ENCODE results near the gene COL11A1.

Gene COL11A1

GRCh38 chr1:102897557-102897956 lies 210.8 kb downstream of the COL11A1 start:
- no peak for DNase-seq (ENCODE audit: low spot score)

GRCh38 chr1:102896771-102897170 lies 211.6 kb downstream of the COL11A1 start:
- no peak for DNase-seq (ENCODE audit: low spot score)

- no peak for DNase-seq (ENCODE audit: low spot score)
Observed at GRCh38 chr1:102896286-102896685, 212.0 kb downstream of the COL11A1 start.

GRCh38 chr1:102891868-102892625 lies 216.3 kb downstream of the COL11A1 start:
- no peak for DNase-seq (ENCODE audit: low spot score)

- DNase-seq (ENCODE audit: low spot score): no peak
Observed at GRCh38 chr1:102886638-102887037, 221.7 kb downstream of the COL11A1 start.

- DNase-seq (ENCODE audit: low spot score): no peak
Observed at GRCh38 chr1:102884238-102884637, 224.1 kb downstream of the COL11A1 start.

GRCh38 chr1:102879439-102879993 lies 228.8 kb downstream of the COL11A1 start:
- DNase-seq (ENCODE audit: low spot score): no peak

- DNase-seq (ENCODE audit: low spot score): no peak
Observed at GRCh38 chr1:102875756-102876155, 232.6 kb downstream of the COL11A1 start.

GRCh38 chr1:102872526-102872925 lies 235.8 kb downstream of the COL11A1 start:
- DNase-seq (ENCODE audit: low spot score): no peak

- DNase-seq (ENCODE audit: low spot score): no peak
Observed at GRCh38 chr1:102872097-102872496, 236.2 kb downstream of the COL11A1 start.

GRCh38 chr1:102863704-102864103 lies 244.6 kb downstream of the COL11A1 start:
- DNase-seq (ENCODE audit: low spot score): no peak

GRCh38 chr1:102861247-102861646 lies 247.1 kb downstream of the COL11A1 start:
- DNase-seq (ENCODE audit: low spot score): no peak

- DNase-seq (ENCODE audit: low spot score): no peak
Observed at GRCh38 chr1:102858695-102859094, 249.6 kb downstream of the COL11A1 start.

GRCh38 chr1:102857251-102857650 lies 251.1 kb downstream of the COL11A1 start:
- DNase-seq (ENCODE audit: low spot score): no peak

- DNase-seq (ENCODE audit: low spot score): no peak
Observed at GRCh38 chr1:102853701-102854187, 254.6 kb downstream of the COL11A1 start.

- DNase-seq (ENCODE audit: low spot score): no peak
Observed at GRCh38 chr1:102853136-102853535, 255.2 kb downstream of the COL11A1 start.

GRCh38 chr1:102852613-102853012 lies 255.7 kb downstream of the COL11A1 start:
- DNase-seq (ENCODE audit: low spot score): no peak

GRCh38 chr1:102851616-102852015 lies 256.7 kb downstream of the COL11A1 start:
- no peak for DNase-seq (ENCODE audit: low spot score)

GRCh38 chr1:102842606-102843005 lies 265.7 kb downstream of the COL11A1 start:
- no peak for DNase-seq (ENCODE audit: low spot score)

- no peak for DNase-seq (ENCODE audit: low spot score)
Observed at GRCh38 chr1:102840741-102841140, 267.6 kb downstream of the COL11A1 start.

- no peak for DNase-seq (ENCODE audit: low spot score)
Observed at GRCh38 chr1:102838016-102838415, 270.3 kb downstream of the COL11A1 start.

- no peak for DNase-seq (ENCODE audit: low spot score)
Observed at GRCh38 chr1:102837551-102837950, 270.8 kb downstream of the COL11A1 start.

GRCh38 chr1:102836991-102837390 lies 271.3 kb downstream of the COL11A1 start:
- no peak for DNase-seq (ENCODE audit: low spot score)
